GM23248 (cell line): ENCODE data around the gene DMWD.

Source experiments
- EZH2 ChIP-seq: fragments of 200-600 bp; sonication (generic); IDR thresholded peaks from 2 replicates; pipeline ENCODE4 v1.6.1; 2018; ENCODE audit warnings: antibody characterized with exemption, mild to moderate bottlenecking; ENCODE audit not compliant: insufficient read depth, poor library complexity, severe bottlenecking
- EZH2phosphoT487 ChIP-seq: fragments of 200-600 bp; sonication (generic); IDR thresholded peaks from 2 replicates; pipeline ENCODE4 v1.6.1; 2018; ENCODE audit warnings: antibody characterized with exemption, moderate library complexity, mild to moderate bottlenecking, low read depth; ENCODE audit not compliant: insufficient read depth

DNA sequence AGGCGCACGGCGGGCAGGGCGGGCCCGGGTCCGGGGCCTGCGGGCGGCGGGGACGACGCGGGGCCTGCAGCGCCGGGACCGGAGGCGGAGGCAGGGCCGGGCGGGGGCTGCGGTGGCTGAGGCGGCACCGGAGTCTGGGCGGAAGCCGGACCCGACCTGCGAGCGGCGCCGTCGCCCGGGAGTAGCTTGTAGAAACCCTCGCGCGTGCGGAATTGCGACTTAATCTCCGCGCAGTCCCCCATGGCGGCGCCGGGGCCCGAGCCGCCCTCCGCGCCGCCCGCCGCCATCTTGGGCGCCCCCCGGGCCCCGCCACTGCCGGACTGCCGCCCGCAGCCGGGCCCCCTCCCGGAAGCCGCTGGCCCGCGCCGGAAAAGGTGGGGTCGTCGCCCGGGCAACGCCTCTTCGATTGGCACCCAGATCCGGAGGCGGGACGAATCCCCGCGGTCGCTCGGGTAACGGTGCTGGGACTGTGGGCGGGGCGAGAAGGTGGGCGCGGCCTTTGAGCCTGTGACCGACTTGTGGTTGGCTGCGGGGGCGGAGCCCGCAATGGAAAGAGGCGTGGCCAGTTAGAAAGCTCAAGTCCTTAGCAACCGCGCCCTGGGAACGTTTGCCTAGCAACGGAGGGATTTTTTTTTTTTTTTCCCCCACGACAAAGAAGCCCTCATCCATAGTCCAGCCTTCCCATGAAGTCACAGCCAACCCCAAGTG lies at the start of gene DMWD:
- TF ChIP-seq EZH2 (no peak), EZH2phosphoT487 (no peak)
